Common myeloid progenitor, CD34-positive (primary cell): ENCODE results near the gene CTTNBP2.

Experiments used
- CTCF ChIA-PET: fragments of 350-600 bp; sonication (Branson Sonifier 250); formaldehyde crosslinking; loops from one replicate; lab custom pipeline; 2021; ENCODE audit warnings: antibody characterized with exemption; lab: Charles Lee
- POLR2A ChIA-PET: fragments of 350-600 bp; sonication (Branson Sonifier 250); formaldehyde crosslinking; loops from one replicate; lab custom pipeline; 2021; ENCODE audit warnings: antibody characterized with exemption; lab: Charles Lee
- DNase-seq, 3 donors: peaks; one replicate each; pipeline versions ENCODE4 v3.0.0 to v3.0.0-alpha.2; 2013
- H3K27ac ChIP-seq, 2 experiments: 1 replicate in 1 of 2; 2 replicates in 1 of 2; pipeline ENCODE4 v1.7.0; 2013; ENCODE audit warnings: inconsistent platforms in 2 of 2, low read length in 2 of 2, mild to moderate bottlenecking in 2 of 2, low read depth in 1 of 2, moderate library complexity in 1 of 2; ENCODE audit not compliant: severe bottlenecking in 2 of 2, insufficient read depth in 1 of 2, poor library complexity in 1 of 2
- H3K27me3 ChIP-seq, 5 experiments: replicated peaks in 2 of 5; 1 replicate in 3 of 5; 2 replicates in 2 of 5; pipeline versions ENCODE4 v1.6.1 to v1.7.0; 2013; ENCODE audit warnings: low read length in 4 of 5, mild to moderate bottlenecking in 2 of 5, moderate library complexity in 2 of 5, inconsistent platforms in 1 of 5; ENCODE audit not compliant: insufficient read depth in 5 of 5, control insufficient read depth in 4 of 5
- H3K36me3 ChIP-seq, 4 experiments: 1 replicate in 2 of 4; 2 replicates in 2 of 4; pipeline versions ENCODE4 v1.6.1 to v1.7.0; 2013; ENCODE audit warnings: low read length in 3 of 4, control low read depth in 1 of 4, mild to moderate bottlenecking in 1 of 4; ENCODE audit not compliant: control insufficient read depth in 4 of 4, insufficient read depth in 4 of 4
- H3K4me1 ChIP-seq, 4 experiments: 1 replicate in 3 of 4; 2 replicates in 1 of 4; pipeline versions ENCODE4 v1.6.1 to v1.7.1; 2013; ENCODE audit warnings: low read length in 3 of 4, mild to moderate bottlenecking in 3 of 4, control low read depth in 1 of 4, inconsistent platforms in 1 of 4, moderate library complexity in 1 of 4; ENCODE audit not compliant: control insufficient read depth in 4 of 4, insufficient read depth in 4 of 4; ENCODE audit errors: control extremely low read depth in 1 of 4
- H3K4me3 ChIP-seq, 7 experiments: 1 replicate in 4 of 7; 2 replicates in 3 of 7; pipeline versions ENCODE4 v1.5.1 to v1.7.0; 2013; ENCODE audit warnings: mild to moderate bottlenecking in 7 of 7, low read length in 6 of 7, moderate library complexity in 6 of 7, inconsistent platforms in 2 of 7, low read depth in 2 of 7, control low read depth in 1 of 7; ENCODE audit not compliant: insufficient read depth in 4 of 7, control insufficient read depth in 1 of 7; ENCODE audit errors: extremely low read depth in 1 of 7
- H3K9me3 ChIP-seq, 5 experiments: 1 replicate in 4 of 5; 2 replicates in 1 of 5; pipeline versions ENCODE4 v1.6.1 to v1.7.1; 2013; ENCODE audit warnings: low read length in 4 of 5, mild to moderate bottlenecking in 2 of 5, inconsistent platforms in 1 of 5, low read depth in 1 of 5, moderate library complexity in 1 of 5; ENCODE audit not compliant: control insufficient read depth in 4 of 5, insufficient read depth in 2 of 5; ENCODE audit errors: control extremely low read depth in 1 of 5
- WGBS: methylation state at CpG from one replicate; pipeline ENCODE4 v1.1.5; 2013; ENCODE audit not compliant: insufficient coverage; 5-methylcytosine and 5-hydroxymethylcytosine counted together

CTTNBP2 gene

DNA sequence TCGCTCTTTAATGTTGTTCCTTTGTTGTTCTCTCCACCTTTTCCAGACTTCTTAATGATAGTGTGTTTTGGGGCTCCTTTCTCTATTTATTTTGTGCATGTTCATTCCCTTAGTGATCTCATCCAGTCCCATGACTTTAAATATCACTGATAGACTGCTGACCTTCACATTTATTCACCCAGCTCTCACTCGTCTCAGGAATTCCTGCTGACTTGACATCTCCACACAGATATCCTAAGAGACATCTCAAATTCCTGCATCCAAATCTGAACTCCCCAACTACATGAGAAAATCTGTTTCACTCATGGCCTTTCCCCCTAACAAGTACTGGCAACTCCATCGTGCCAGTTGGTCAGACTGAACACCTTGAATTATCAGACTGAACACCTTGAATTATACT, 111.2 kb downstream of the CTTNBP2 start:
- ChIA-PET POLR2A (no interaction called here), CTCF (no interaction called here)
- 100% methylated on average over 2 of the region's 3 CpGs for WGBS
- Histone ChIP-seq H3K4me3 (no peak overlapping the region), H3K27me3 (no peaks in the 10 kb centered on the region), H3K9me3 (no peaks in the 10 kb centered on the region), H3K36me3 (no peaks in the 10 kb centered on the region), H3K27ac (no peak overlapping the region), H3K4me1 (no peaks in the 10 kb centered on the region)
- DNase-seq = no peak

DNA sequence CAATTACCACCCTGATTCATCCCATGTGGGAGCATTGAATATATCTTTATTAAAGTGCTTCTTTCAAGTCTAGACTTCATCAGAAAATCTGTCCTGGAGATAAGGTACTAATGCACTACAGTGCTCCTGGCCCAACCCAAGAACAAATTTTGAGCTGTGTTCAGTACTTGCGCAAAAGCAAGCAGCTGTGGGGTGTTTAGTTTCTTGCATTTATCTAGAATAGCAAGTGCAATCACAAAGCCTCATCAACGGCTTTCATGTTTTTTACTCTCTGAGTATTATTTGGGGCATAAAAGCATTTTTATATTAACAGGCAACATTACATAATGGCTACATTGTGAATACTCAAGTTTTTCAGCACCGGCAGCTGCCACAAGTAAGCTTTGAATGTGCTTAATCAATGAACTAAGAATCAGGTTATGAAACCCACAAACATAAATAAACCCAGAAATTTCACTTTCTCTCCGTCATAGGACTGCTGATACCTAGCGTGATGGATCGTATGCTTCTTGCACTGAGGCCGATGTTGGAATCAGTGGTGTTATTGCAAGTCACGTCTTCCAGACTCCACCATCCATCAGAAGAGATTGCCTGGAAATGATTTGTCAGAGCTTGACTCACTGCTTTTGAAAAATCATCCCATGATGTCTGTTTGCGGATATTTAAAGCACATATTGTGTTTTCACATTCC, 113.1 kb downstream of the CTTNBP2 start:
- Histone ChIP-seq H3K9me3 (no peaks in the 10 kb centered on the region), H3K27me3 (no peaks in the 10 kb centered on the region), H3K36me3 (no peaks in the 10 kb centered on the region), H3K4me1 (no peaks in the 10 kb centered on the region), H3K27ac (no peak overlapping the region), H3K4me3 (no peak overlapping the region)
- POLR2A ChIA-PET = no interaction called here
- DNase-seq = no peak
- WGBS = 95% methylated on average over 5 of the region's 9 CpGs
- CTCF ChIA-PET = interaction anchor here (1.2 kb wide), 1 partner anchor 32 kb away, joined by 3 read pairs; no protein-coding TSS in a partner anchor

DNA sequence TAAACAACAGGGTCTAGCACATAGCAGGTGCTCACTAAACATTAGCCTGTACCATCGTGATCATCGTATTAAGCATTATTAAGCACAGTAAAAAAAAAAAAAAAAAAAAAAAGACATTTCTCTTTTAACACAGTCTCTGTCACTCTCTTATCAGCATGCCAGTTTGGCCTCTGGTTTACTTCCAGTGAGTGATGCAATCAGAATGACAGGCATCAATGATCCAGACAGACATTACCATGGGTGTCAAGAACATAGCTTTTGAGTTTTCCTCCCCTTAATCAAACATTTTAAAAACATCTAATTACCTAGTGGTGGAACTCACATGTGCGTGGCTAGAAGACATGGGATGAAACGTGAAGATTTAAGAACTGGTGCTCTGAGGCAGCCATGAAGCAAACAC, 115.8 kb downstream of the CTTNBP2 start:
- no peaks in the 10 kb centered on the region for H3K27me3 ChIP-seq
- DNase-seq = no peak
- H3K4me3 ChIP-seq = no peak overlapping the region
- 100% methylated on average over 2 of the region's 4 CpGs for WGBS
- no peaks in the 10 kb centered on the region for H3K9me3 ChIP-seq
- H3K27ac ChIP-seq = no peak overlapping the region
- POLR2A ChIA-PET = no interaction called here
- H3K36me3 ChIP-seq = no peaks in the 10 kb centered on the region
- CTCF ChIA-PET = interaction anchor here (0.6 to 1.0 kb wide), 3 partner anchors 10 to 34 kb away, joined by 3 read pairs; no protein-coding TSS in a partner anchor
- H3K4me1 ChIP-seq = no peaks in the 10 kb centered on the region

DNA sequence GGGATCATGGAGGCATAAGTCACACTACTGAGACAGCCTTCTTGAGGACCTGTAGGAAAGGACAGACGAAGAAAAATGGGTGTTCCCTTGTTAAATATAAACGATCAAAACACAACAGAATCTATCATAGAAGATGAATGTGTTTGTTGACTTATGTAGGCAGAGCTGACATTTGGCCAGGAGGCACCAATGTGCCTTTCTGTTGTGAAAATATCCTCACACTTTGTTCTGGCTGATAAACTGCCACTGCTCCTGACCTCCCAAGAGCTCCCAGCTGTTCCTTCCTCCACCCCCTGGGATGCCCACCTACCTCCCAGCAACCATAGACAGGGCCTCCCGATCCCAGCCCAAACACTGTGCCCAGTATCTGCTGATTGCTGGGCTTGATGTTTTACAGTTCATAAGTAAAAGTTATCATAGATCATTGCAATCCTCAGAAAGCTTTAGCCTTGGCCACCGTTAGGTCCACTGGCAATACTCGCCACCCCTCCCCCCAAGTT, 116.6 kb downstream of the CTTNBP2 start:
- ChIA-PET POLR2A (no interaction called here), CTCF (interaction anchor here (0.8 kb wide), 1 partner anchor 12 kb away, joined by 4 read pairs; no protein-coding TSS in a partner anchor)
- H3K27ac ChIP-seq = no peak overlapping the region
- no peaks in the 10 kb centered on the region for H3K4me1 ChIP-seq
- no peak overlapping the region for H3K4me3 ChIP-seq
- no peaks in the 10 kb centered on the region for H3K9me3 ChIP-seq
- no peaks in the 10 kb centered on the region for H3K27me3 ChIP-seq
- H3K36me3 ChIP-seq = no peaks in the 10 kb centered on the region
- DNase-seq = no peak
- 100% methylated on average over 2 of the region's 5 CpGs for WGBS

GRCh38 chr7:117755136-117755535, 118.1 kb downstream of the CTTNBP2 start:
- ChIA-PET CTCF (interaction anchor here (1.6 kb wide), 1 partner anchor 12 kb away, joined by 3 read pairs; no protein-coding TSS in a partner anchor), POLR2A (no interaction called here)
- Histone ChIP-seq H3K4me3 (no peak overlapping the region), H3K9me3 (no peaks in the 10 kb centered on the region), H3K27ac (no peak overlapping the region), H3K4me1 (no peaks in the 10 kb centered on the region), H3K36me3 (no peaks in the 10 kb centered on the region), H3K27me3 (no peaks in the 10 kb centered on the region)
- 100% methylated on average over 1 of the region's 2 CpGs for WGBS
- no peak for DNase-seq

DNA sequence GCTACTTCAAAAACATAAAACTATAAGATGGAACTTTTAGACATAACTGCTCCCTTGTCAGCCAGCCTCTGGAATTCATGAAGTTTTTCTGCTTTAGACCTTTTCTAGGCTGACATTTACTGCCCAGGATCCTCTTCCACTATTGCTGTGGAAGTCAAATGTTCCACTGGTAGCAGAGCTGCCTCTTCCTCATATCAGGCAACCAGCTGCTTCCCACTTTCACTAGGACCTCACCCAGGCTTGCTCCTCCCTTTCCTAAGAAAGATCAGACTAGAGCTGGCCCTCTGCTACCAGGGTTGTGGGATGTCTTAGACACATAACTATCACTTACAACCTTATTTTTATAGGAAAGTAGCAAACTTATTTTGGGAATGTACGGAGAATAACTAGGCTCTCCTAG, 121.5 kb downstream of the CTTNBP2 start:
- H3K4me1 ChIP-seq = no peaks in the 10 kb centered on the region
- CTCF ChIA-PET = interaction anchor here (0.7 to 1.9 kb wide), 10 partner anchors 11 to 402 kb away, joined by 3 to 10 read pairs (median 3); no protein-coding TSS in a partner anchor
- no peaks in the 10 kb centered on the region for H3K36me3 ChIP-seq
- POLR2A ChIA-PET = no interaction called here
- WGBS = no CpG with 5 or more reads among the region's 1 CpG
- no peaks in the 10 kb centered on the region for H3K9me3 ChIP-seq
- no peaks in the 10 kb centered on the region for H3K27me3 ChIP-seq
- H3K27ac ChIP-seq = no peak overlapping the region
- H3K4me3 ChIP-seq = no peak overlapping the region
- no peak for DNase-seq
